Esophagus muscularis mucosa (tissue), 4 donors: Measurements from ENCODE around the gene ATP11C. TPM values are rescaled to one million over a fixed set of nuclear protein-coding genes. Genes with fewer than 3 reads are reported as not detected.

ENCODE experiments used
- DNase-seq: peaks from one replicate; pipeline ENCODE4 v3.0.0-alpha.2; 2017; ENCODE audit errors: extremely low spot score
- H3K27ac ChIP-seq, 4 donors: fragments of 200-600 bp; sonication (generic); replicated peaks in 1 of 4; 1 replicate in 3 of 4; 2 replicates in 1 of 4; pipeline ENCODE4 v1.5.1; 2016 to 2019; ENCODE audit warnings: mild to moderate bottlenecking in 1 of 4
- H3K27me3 ChIP-seq, 4 donors: fragments of 200-600 bp; sonication (generic); one replicate each; pipeline versions ENCODE4 v1.5.1 to v1.6.0; 2016 to 2019
- H3K36me3 ChIP-seq, 4 donors: fragments of 200-600 bp; sonication (generic); one replicate each; pipeline ENCODE4 v1.5.1; 2016 to 2019
- H3K4me1 ChIP-seq, 4 donors: fragments of 200-600 bp; sonication (generic); one replicate each; pipeline ENCODE4 v1.5.1; 2016 to 2019
- H3K4me3 ChIP-seq, 4 donors: fragments of 200-600 bp; sonication (generic); 1 replicate in 2 of 4; 2 replicates in 2 of 4; pipeline ENCODE4 v1.5.1; 2016 to 2019; ENCODE audit warnings: mild to moderate bottlenecking in 4 of 4, moderate library complexity in 1 of 4
- H3K9me3 ChIP-seq, 4 donors: fragments of 200-600 bp; sonication (generic); 1 replicate in 3 of 4; 2 replicates in 1 of 4; pipeline ENCODE4 v1.5.1; 2016 to 2019
- EP300 ChIP-seq: sonication (generic); formaldehyde crosslinking; IDR thresholded peaks from one replicate; pipeline ENCODE4 v1.6.1; 2017; ENCODE audit warnings: antibody characterized with exemption
- POLR2A ChIP-seq: fragments of 450-650 bp; IDR thresholded peaks from one replicate; pipeline ENCODE4 v1.6.1; 2017; ENCODE audit warnings: antibody characterized with exemption, moderate library complexity, mild to moderate bottlenecking, low read depth
- POLR2AphosphoS5 ChIP-seq, 2 donors: sonication (generic); formaldehyde crosslinking; IDR thresholded peaks; one replicate each; pipeline ENCODE4 v1.6.1; 2017; ENCODE audit warnings: antibody characterized with exemption in 2 of 2
- WGBS: methylation state at CpG from one replicate; pipeline ENCODE4 v1.1.5; 2018; 5-methylcytosine and 5-hydroxymethylcytosine counted together
- intact Hi-C: fragments of 100-400 bp; cut with DNase I; formaldehyde crosslinking; loops from one replicate; pipeline ENCODE4 v1.15.1; 2023
- total RNA-seq, 4 donors: library from RNA; depleted of rRNA; stranded (reverse); fragments of >200 nt; gene quantifications; one replicate each; pipeline versions ENCODE4 v1.1.0 to v1.2.1, GENCODE V29; 2016
- TF ChIP-seq, protein P1 (sequence below), 3 experiments: fragments of 200-600 bp in 2 of 3; fragments of 450-650 bp in 1 of 3; sonication (generic) in 2 of 3; IDR thresholded peaks; one replicate each; pipeline ENCODE4 v1.5.1; 2017 to 2019; ENCODE audit warnings: antibody characterized with exemption in 3 of 3, mild to moderate bottlenecking in 2 of 3, moderate library complexity in 1 of 3

ATP11C gene
- total RNA-seq, 4 donors from 2014 or later = 17.9 to 29.2 (median 22.4) TPM

DNA sequence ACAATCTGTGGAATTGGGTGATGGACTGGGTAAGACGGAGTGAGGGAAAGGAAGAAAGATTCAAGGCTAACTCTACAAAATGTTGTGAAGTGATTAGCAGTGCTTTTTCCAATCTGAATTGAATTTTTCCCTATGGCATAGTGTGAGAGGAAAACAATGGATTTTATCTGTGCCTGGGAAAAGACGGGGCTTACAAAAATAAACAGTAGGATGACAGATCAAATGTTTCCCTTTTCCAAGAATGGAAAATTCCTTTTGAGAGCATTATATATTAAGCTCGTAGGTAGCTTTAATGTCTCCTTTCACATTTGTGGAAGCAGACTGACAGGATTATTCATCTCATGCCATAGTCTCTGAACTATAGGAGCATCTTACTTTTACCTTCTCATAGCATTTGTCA, 27.8 kb downstream of the ATP11C start:
- Histone ChIP-seq H3K4me1 (peaks cover 0 to 3% (median 0%) of the 10 kb centered on the region in 4 donors), H3K9me3 (no peaks in the 10 kb centered on the region), H3K27me3 (no peaks in the 10 kb centered on the region), H3K27ac (no peak overlapping the region), H3K36me3 (no peaks in the 10 kb centered on the region), H3K4me3 (no peak overlapping the region)
- DNase-seq = no peak
- WGBS = 41% methylated on average over 3 of the region's 3 CpGs
- intact Hi-C loops = no loop called here
- TF ChIP-seq POLR2A = no peak
- TF ChIP-seq, protein P1, sequence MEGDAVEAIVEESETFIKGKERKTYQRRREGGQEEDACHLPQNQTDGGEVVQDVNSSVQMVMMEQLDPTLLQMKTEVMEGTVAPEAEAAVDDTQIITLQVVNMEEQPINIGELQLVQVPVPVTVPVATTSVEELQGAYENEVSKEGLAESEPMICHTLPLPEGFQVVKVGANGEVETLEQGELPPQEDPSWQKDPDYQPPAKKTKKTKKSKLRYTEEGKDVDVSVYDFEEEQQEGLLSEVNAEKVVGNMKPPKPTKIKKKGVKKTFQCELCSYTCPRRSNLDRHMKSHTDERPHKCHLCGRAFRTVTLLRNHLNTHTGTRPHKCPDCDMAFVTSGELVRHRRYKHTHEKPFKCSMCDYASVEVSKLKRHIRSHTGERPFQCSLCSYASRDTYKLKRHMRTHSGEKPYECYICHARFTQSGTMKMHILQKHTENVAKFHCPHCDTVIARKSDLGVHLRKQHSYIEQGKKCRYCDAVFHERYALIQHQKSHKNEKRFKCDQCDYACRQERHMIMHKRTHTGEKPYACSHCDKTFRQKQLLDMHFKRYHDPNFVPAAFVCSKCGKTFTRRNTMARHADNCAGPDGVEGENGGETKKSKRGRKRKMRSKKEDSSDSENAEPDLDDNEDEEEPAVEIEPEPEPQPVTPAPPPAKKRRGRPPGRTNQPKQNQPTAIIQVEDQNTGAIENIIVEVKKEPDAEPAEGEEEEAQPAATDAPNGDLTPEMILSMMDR (IDR thresholded peaks at IDR 0.05) = no peak
- TF ChIP-seq POLR2AphosphoS5 (IDR thresholded peaks at IDR 0.05) = no peak
- TF ChIP-seq EP300 = no peak

DNA sequence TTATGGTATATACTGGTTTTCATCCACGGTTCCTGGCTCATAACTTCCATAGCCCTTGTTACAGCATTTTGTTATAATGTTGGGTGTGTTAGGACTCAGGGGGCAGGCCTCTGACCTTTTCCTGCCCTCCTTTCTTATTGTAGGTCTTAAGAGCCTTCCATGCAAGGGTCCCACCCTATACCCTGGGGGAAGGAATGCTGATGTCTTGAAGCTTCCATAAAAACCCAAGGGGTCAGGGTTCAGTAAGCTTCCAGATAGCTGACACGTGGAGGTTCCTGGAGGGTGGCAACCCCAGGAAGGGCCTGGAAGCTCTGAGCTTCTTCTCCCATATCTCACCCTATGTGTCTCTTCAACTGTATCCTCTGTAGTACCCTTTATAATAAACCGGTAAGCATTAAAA, 29.6 kb downstream of the ATP11C start:
- 80% methylated on average over 3 of the region's 3 CpGs for WGBS
- no peak for DNase-seq
- Histone ChIP-seq H3K9me3 (no peaks in the 10 kb centered on the region), H3K4me1 (no peaks in the 10 kb centered on the region), H3K36me3 (no peaks in the 10 kb centered on the region), H3K4me3 (no peak overlapping the region), H3K27me3 (no peaks in the 10 kb centered on the region), H3K27ac (no peak overlapping the region)
- intact Hi-C loops = no loop called here
- no peak for TF ChIP-seq EP300
- no peak for TF ChIP-seq POLR2AphosphoS5 (IDR thresholded peaks at IDR 0.05)
- TF ChIP-seq POLR2A = no peak
- TF ChIP-seq, protein P1 (IDR thresholded peaks at IDR 0.05) = no peak

DNA sequence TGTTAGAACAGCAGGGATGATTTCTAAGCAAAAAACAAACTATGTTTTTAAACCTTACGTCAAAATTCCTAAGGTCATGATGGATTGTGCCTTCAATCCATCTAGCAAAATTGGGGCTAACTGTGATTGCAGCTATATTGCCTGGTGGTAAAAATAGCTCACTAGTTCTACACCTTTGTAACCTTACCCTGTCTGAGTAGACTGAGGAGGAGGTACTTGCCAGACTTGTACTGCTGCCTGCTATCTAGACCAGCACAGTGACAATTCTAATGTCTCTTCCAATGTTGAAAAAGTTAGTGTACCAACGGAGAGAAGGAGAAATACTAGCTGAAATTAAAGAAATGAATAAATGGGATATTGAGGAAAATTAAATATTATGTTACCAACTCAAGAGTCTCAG, 30.3 kb downstream of the ATP11C start:
- TF ChIP-seq, protein P1 (IDR thresholded peaks at IDR 0.05) = no peak
- TF ChIP-seq EP300 = no peak
- TF ChIP-seq POLR2A = no peak
- no peak for TF ChIP-seq POLR2AphosphoS5 (IDR thresholded peaks at IDR 0.05)
- Histone ChIP-seq H3K36me3 (no peaks in the 10 kb centered on the region), H3K4me1 (no peaks in the 10 kb centered on the region), H3K27me3 (no peaks in the 10 kb centered on the region), H3K27ac (no peak overlapping the region), H3K9me3 (no peaks in the 10 kb centered on the region), H3K4me3 (no peak overlapping the region)
- no peak for DNase-seq
- 72% methylated on average over 2 of the region's 2 CpGs for WGBS
- intact Hi-C loops = no loop called here

DNA sequence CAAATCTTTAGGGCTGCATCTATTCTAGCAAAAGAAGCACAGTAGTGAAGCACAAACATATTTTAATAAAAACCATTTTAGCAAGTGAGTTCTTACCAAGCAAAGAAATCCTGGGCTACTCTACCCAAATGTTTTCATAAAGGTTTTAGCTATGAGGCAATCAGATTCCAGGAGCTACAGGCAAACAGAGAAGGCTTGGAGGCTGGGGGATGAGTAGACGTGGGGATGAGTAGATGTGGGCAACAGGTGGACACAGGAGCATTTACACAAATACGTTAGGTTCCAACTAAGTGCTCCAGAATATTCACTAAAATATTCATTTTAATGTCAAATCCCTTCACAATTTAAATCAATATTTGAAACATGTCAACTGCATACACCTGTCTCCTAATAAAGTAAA, 34.5 kb downstream of the ATP11C start:
- TF ChIP-seq POLR2A = no peak
- TF ChIP-seq EP300 = no peak
- TF ChIP-seq POLR2AphosphoS5 (IDR thresholded peaks at IDR 0.05) = no peak
- TF ChIP-seq, protein P1 (IDR thresholded peaks at IDR 0.05) = no peak
- DNase-seq = no peak
- 71% methylated on average over 2 of the region's 2 CpGs for WGBS
- no peak overlapping the region for H3K4me3 ChIP-seq
- intact Hi-C loops = no loop called here
- H3K9me3 ChIP-seq = no peaks in the 10 kb centered on the region
- H3K36me3 ChIP-seq = no peaks in the 10 kb centered on the region
- H3K27ac ChIP-seq = no peak overlapping the region
- H3K4me1 ChIP-seq = no peaks in the 10 kb centered on the region
- no peaks in the 10 kb centered on the region for H3K27me3 ChIP-seq

DNA sequence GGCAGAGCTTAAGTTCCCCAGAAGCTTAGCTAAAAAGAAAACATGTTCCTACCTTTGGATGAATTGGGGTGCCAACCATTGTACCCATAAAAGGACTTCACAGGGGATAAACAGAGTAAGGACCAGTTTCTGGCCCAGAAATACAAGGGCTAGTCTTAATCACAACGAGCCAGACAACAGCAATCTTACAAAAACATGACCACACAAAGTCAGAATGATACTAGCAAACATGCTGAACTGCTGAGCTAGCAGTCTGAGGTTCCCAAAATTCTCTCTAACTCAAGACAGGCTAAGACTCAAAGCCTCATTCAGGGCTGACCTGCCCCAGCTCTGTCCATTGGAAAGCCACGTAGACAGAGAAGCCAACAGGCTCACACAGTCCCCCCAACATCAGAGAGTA, 40.3 kb downstream of the ATP11C start:
- intact Hi-C loops = no loop called here
- Histone ChIP-seq H3K4me1 (peaks cover 0 to 4% (median 0%) of the 10 kb centered on the region in 4 donors), H3K27ac (no peak overlapping the region), H3K27me3 (no peaks in the 10 kb centered on the region), H3K36me3 (no peaks in the 10 kb centered on the region), H3K9me3 (no peaks in the 10 kb centered on the region), H3K4me3 (no peak overlapping the region)
- 55% methylated on average over 2 of the region's 2 CpGs for WGBS
- no peak for DNase-seq
- no peak for TF ChIP-seq POLR2AphosphoS5 (IDR thresholded peaks at IDR 0.05)
- no peak for TF ChIP-seq EP300
- TF ChIP-seq POLR2A = no peak
- TF ChIP-seq, protein P1 (IDR thresholded peaks at IDR 0.05) = no peak
